H1 (cell line): ENCODE measurements around the gene YIF1B.

Source experiments
- CHD2 ChIP-seq: IDR thresholded peaks from 2 replicates; pipeline ENCODE4 v1.6.1; 2012; ENCODE audit warnings: low read length, improper control_type of control experiment
- EGR1 ChIP-seq: IDR thresholded peaks from 2 replicates; pipeline ENCODE4 v1.6.1; 2011; ENCODE audit warnings: low read depth, low read length, borderline replicate concordance
- EZH2 ChIP-seq: fragments of 200-600 bp; sonication (generic); IDR thresholded peaks from 2 replicates; pipeline ENCODE4 v1.7.1; 2012; ENCODE audit warnings: low read depth, mild to moderate bottlenecking, moderate library complexity, low read length, inconsistent platforms; ENCODE audit not compliant: severe bottlenecking
- GABPA ChIP-seq: IDR thresholded peaks from 2 replicates; pipeline ENCODE4 v1.6.1; 2011; ENCODE audit warnings: mild to moderate bottlenecking, low read length, moderate library complexity, borderline replicate concordance; ENCODE audit not compliant: insufficient read depth
- KDM5A ChIP-seq: fragments of 200-600 bp; IDR thresholded peaks from 2 replicates; pipeline ENCODE4 v1.7.1; 2012; ENCODE audit warnings: mild to moderate bottlenecking, low read length, inconsistent platforms, mixed read lengths
- POLR2A ChIP-seq, 2 experiments: IDR thresholded peaks; 1 replicate in 1 of 2; 2 replicates in 1 of 2; pipeline ENCODE4 v1.6.1; 2011; ENCODE audit warnings: low read depth in 2 of 2, low read length in 2 of 2, mild to moderate bottlenecking in 2 of 2; ENCODE audit errors: control extremely low read depth in 1 of 2
- RNF2 ChIP-seq: fragments of 200-900, 300-1000 bp; sonication (generic); IDR thresholded peaks from 2 replicates; pipeline ENCODE4 v1.7.1; 2016; ENCODE audit warnings: borderline replicate concordance, low read depth, mild to moderate bottlenecking, antibody characterized with exemption, low read length; ENCODE audit not compliant: poor library complexity, severe bottlenecking; ENCODE audit errors: missing control alignments
- SP1 ChIP-seq: IDR thresholded peaks from 2 replicates; pipeline ENCODE4 v1.6.1; 2011; ENCODE audit warnings: low read depth, low read length
- SRF ChIP-seq: IDR thresholded peaks from 2 replicates; pipeline ENCODE4 v1.6.1; 2011; ENCODE audit warnings: mild to moderate bottlenecking, low read depth, low read length, moderate library complexity
- SUZ12 ChIP-seq: fragments of 200-600 bp; sonication (generic); IDR thresholded peaks from 2 replicates; pipeline ENCODE4 v1.6.1; 2012; ENCODE audit warnings: mild to moderate bottlenecking, inconsistent platforms, low read length, moderate library complexity, mixed read lengths
- ZNF274 ChIP-seq: IDR thresholded peaks from 2 replicates; pipeline ENCODE4 v1.7.0; 2012; ENCODE audit warnings: low read length, borderline replicate concordance; ENCODE audit errors: extremely low read depth
- TF ChIP-seq, protein P1 (sequence below), 3 experiments: IDR thresholded peaks; 1 replicate in 2 of 3; 2 replicates in 1 of 3; pipeline versions ENCODE4 v1.5.1 to v1.6.1; 2011; ENCODE audit warnings: low read length in 3 of 3, mild to moderate bottlenecking in 3 of 3, inconsistent platforms in 2 of 3, low read depth in 1 of 3, moderate library complexity in 1 of 3; ENCODE audit not compliant: insufficient read depth in 1 of 3; ENCODE audit errors: control extremely low read depth in 1 of 3

DNA sequence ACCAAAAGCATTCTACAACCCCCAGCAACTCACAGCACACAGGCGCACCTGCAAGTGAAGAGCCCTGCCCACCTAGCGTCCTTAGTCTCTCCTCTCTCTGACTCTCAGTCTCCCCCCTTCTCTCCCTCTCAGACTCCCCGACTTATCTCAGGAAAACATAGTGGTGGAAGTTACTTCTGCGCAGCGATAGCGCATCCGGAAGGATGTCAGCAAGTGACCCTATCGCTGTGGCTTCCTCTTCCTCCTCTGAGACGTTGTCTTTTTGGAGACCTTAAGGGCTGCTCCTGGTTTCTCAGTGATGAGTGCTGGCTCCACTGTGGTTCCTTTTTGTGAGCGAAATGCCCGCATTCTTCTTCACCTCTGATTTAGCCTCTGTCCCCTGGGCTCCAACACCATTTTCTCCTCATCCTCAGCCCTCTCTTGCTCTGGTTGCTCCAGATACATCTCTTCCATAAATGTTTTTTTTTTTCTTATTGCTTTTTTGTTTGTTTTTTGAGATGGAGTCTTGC lies 1.4 kb upstream of the YIF1B start:
- TF ChIP-seq EZH2 (no peak), GABPA (no peak), RNF2 (no peak), CHD2 (no peak), KDM5A (no peak), SP1 (no peak), SRF (no peak), POLR2A (IDR thresholded peaks at IDR 0.05; ENCODE audit: control extremely low read depth in 1 of 2, low read depth in 2 of 2, low read length in 2 of 2) (no peak), SUZ12 (no peak), ZNF274 (no peak), EGR1 (no peak)
- TF ChIP-seq, protein P1, sequence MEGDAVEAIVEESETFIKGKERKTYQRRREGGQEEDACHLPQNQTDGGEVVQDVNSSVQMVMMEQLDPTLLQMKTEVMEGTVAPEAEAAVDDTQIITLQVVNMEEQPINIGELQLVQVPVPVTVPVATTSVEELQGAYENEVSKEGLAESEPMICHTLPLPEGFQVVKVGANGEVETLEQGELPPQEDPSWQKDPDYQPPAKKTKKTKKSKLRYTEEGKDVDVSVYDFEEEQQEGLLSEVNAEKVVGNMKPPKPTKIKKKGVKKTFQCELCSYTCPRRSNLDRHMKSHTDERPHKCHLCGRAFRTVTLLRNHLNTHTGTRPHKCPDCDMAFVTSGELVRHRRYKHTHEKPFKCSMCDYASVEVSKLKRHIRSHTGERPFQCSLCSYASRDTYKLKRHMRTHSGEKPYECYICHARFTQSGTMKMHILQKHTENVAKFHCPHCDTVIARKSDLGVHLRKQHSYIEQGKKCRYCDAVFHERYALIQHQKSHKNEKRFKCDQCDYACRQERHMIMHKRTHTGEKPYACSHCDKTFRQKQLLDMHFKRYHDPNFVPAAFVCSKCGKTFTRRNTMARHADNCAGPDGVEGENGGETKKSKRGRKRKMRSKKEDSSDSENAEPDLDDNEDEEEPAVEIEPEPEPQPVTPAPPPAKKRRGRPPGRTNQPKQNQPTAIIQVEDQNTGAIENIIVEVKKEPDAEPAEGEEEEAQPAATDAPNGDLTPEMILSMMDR (IDR thresholded peaks at IDR 0.05; ENCODE audit: control extremely low read depth in 1 of 3, insufficient read depth in 1 of 3, low read depth in 1 of 3, low read length in 3 of 3), result no peak
